LNCAP (cell line): ENCODE measurements around the gene TTC39B.

Source experiments
- CTCF ChIP-seq: fragments of 450-650 bp; IDR thresholded peaks from 2 replicates; pipeline ENCODE4 v1.5.1; 2017; ENCODE audit warnings: mild to moderate bottlenecking

Gene TTC39B

GRCh38 chr9:15246243-15246642 lies 60.8 kb downstream of the TTC39B start:
- TF ChIP-seq CTCF = no peak

DNA sequence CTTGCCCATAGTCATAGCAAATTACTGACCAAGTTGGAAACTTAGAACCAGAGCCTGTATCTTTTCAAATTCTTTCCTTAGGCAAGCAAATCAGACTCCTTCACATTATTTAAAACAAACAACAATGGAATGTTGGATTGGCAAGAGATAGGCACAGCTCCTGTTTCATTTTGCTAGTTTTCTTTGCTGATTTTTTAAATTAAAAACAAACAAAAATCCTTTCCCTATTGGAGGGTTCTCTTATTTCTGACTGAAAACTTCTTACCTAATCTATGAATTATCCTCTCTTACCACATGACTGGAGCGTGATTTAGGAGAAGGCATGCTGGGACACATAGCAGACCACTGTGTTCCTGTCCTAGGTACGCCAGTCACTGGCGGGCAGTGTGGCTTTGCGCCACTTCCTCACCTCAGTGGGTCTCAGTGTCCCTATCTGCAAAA lies 63.0 kb downstream of the TTC39B start:
- no peak for TF ChIP-seq CTCF

- TF ChIP-seq CTCF = no peak
Measured at GRCh38 chr9:15243081-15243480, 63.9 kb downstream of the TTC39B start.

DNA sequence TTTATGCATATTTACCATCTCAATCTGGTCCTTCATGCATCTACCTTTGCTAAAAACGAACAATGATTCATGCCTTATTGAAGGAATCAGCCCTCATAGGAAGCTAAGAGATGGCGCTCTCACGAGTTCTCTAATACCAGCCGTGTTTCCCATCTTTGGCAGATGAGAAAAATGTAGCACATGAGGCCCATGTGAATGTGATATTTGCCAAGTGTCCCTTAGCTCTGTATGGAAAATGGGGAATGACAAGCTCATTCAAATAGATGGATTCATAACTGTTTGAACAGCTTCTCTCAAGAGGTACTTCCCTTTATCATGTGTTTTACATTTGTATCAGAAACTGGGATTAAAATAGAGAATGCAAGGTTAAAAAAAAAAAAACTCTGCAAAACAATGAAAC lies 66.1 kb downstream of the TTC39B start:
- TF ChIP-seq CTCF = no peak

DNA sequence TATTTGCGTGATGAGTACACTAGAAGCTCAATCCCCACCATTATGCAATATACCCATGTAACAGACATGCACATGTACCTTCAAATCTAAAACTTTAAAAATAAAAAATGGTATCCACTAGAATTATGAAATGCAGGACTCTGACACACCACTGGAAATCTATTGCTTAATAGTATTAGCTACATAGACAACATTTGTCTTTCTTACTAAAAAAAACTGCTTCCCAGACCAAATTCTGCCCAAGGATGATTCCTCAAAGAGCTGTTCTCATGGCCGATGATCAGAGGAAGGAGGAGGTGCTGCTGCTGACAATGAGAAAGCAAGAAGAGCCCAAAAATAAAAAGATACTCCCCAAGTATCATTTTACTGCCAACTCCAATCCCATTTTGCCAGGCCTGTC lies 67.2 kb downstream of the TTC39B start:
- no peak for TF ChIP-seq CTCF

DNA sequence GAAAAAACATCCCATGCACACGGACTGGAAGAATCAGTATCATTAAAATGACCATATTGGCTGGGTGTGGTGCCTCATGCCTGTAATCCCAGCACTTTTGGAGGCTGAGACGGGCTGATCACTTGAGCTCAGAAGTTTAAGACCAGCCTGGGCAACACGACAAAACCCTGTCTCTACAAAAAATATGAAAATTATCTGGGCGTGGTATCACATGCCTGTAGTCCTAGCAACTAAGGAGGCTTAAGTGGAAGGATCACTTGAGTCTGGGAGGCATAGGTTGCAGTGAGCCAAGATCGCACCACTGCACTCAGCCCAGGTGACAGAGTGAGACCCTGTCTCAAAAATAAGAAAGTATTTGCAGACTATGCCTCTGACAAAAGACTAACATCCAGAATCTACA lies 68.4 kb downstream of the TTC39B start:
- no peak for TF ChIP-seq CTCF

DNA sequence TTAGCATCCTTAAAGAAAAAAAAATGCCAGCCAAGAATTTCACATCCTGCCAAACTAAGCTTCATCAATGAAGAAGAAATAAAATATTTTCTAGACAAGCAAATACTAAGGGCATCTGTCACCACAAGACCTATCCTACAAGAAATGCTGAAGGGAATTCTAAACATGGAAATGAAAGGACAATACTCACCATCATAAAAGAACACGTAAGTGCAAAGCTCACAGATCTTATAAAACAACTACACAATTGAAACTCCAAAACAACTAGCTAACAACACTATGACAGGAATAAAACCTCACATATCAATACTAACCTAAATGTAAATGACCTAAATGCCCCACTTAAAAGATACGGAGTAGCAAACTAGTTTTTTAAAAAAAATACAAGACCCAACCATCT lies 71.4 kb downstream of the TTC39B start:
- TF ChIP-seq CTCF = no peak
